Measurements from ENCODE around the gene WIZ. TPM values are rescaled to one million over a fixed set of nuclear protein-coding genes. Genes with fewer than 3 reads are reported as not detected.

WIZ gene
- total and polyA plus RNA-seq, 2 experiments from 2014 or later = 40.3 to 82.7 TPM

- peak; percentile 52 to 69 for DNase-seq (ENCODE audit: low read depth in 1 of 2, low spot score in 1 of 2)
- no peak for TF ChIP-seq CTCF (IDR thresholded peaks at IDR 0.05; ENCODE audit: low read depth, low read length)
- H3K27me3 ChIP-seq = no peaks in the 10 kb centered on the region
These were observed 69.6 kb downstream of the WIZ start for GRCh38 chr19:15379999-15380647.

GRCh38 chr19:15379083-15379998 is 70.4 kb downstream of the WIZ start, which contains the start of gene AKAP8:
AKAP8 (minus strand) TSS chr19:15379787; CDS start chr19:15379731, 56 bp downstream.
- Histone ChIP-seq H3K27ac (peak within 1 kb of the TSS; percentile 96), H3K36me3 (peaks cover 6% of the 10 kb centered on the region), H3K27me3 (no peaks in the 10 kb centered on the region), H3K9me3 (ENCODE audit: low read depth) (no peaks in the 10 kb centered on the region), H3K4me1 (ENCODE audit: low read depth) (peaks cover 11% of the 10 kb centered on the region), H3K4me3 (peak within 1 kb of the TSS; percentile 88)
- no peak for TF ChIP-seq CTCF (IDR thresholded peaks at IDR 0.05; ENCODE audit: low read depth, low read length)
- peak; percentile 99 for DNase-seq (ENCODE audit: low read depth in 1 of 2, low spot score in 1 of 2)

More at GRCh38 chr19:15379999-15380647, 69.6 kb downstream of the WIZ start:
- peaks cover 11% of the 10 kb centered on the region for H3K4me1 ChIP-seq (ENCODE audit: low read depth)
- H3K4me3 ChIP-seq = peak overlapping the region; percentile 41
- H3K27ac ChIP-seq = peak overlapping the region; percentile 90
- peaks cover 6% of the 10 kb centered on the region for H3K36me3 ChIP-seq
- H3K9me3 ChIP-seq (ENCODE audit: low read depth) = no peaks in the 10 kb centered on the region

- TF ChIP-seq CTCF (IDR thresholded peaks at IDR 0.05; ENCODE audit: low read depth, low read length) = no peak
- no peaks in the 10 kb centered on the region for H3K27me3 ChIP-seq
- peak overlapping the region; percentile 96 for H3K27ac ChIP-seq
- no peaks in the 10 kb centered on the region for H3K9me3 ChIP-seq (ENCODE audit: low read depth)
- DNase-seq (ENCODE audit: low read depth in 1 of 2, low spot score in 1 of 2) = peak; percentile 63 to 71
- H3K4me1 ChIP-seq (ENCODE audit: low read depth) = peaks cover 11% of the 10 kb centered on the region
- H3K4me3 ChIP-seq = peak overlapping the region; percentile 88
- H3K36me3 ChIP-seq = peaks cover 6% of the 10 kb centered on the region
These were observed 71.1 kb downstream of the WIZ start for GRCh38 chr19:15378534-15379082.

- Histone ChIP-seq H3K27ac (no peak overlapping the region), H3K4me1 (ENCODE audit: low read depth) (peaks cover 4% of the 10 kb centered on the region), H3K4me3 (no peak overlapping the region), H3K36me3 (peaks cover 22% of the 10 kb centered on the region), H3K9me3 (ENCODE audit: low read depth) (no peaks in the 10 kb centered on the region), H3K27me3 (no peaks in the 10 kb centered on the region)
- no peak for TF ChIP-seq CTCF (IDR thresholded peaks at IDR 0.05; ENCODE audit: low read depth, low read length)
- no peak for DNase-seq (ENCODE audit: low read depth in 1 of 2, low spot score in 1 of 2)
These were observed 74.8 kb downstream of the WIZ start for GRCh38 chr19:15374796-15375440.

- Histone ChIP-seq H3K4me1 (ENCODE audit: low read depth) (peaks cover 4% of the 10 kb centered on the region), H3K9me3 (ENCODE audit: low read depth) (no peaks in the 10 kb centered on the region), H3K36me3 (peaks cover 29% of the 10 kb centered on the region), H3K27me3 (no peaks in the 10 kb centered on the region), H3K4me3 (no peak overlapping the region), H3K27ac (no peak overlapping the region)
- TF ChIP-seq CTCF (IDR thresholded peaks at IDR 0.05; ENCODE audit: low read depth, low read length) = no peak
- no peak for DNase-seq (ENCODE audit: low read depth in 1 of 2, low spot score in 1 of 2)
These were observed 75.6 kb downstream of the WIZ start for GRCh38 chr19:15374105-15374651.

All from cardiac muscle cell (in vitro differentiated cells and primary cell).